GM12891 (cell line): Measurements from ENCODE around the gene EHMT1.

Source experiments
- POU2F2 ChIP-seq: IDR thresholded peaks from 2 replicates; pipeline ENCODE4 v1.6.1; 2011; ENCODE audit warnings: low read depth, mild to moderate bottlenecking, control low read depth, low read length, moderate library complexity
- SPI1 ChIP-seq: IDR thresholded peaks from 2 replicates; pipeline ENCODE4 v1.6.1; 2011; ENCODE audit warnings: low read depth, low read length, control low read depth

- TF ChIP-seq SPI1 (no peak), POU2F2 (no peak)
Observed at GRCh38 chr9:137832191-137832700, 213.4 kb downstream of the EHMT1 start.
